Omental fat pad (tissue), 4 donors: ENCODE measurements around the gene ARFGEF3. TPM values are rescaled to one million over a fixed set of nuclear protein-coding genes. Genes with fewer than 3 reads are reported as not detected.

Experiments
- ATAC-seq: fragments of 150-250 bp; one replicate; pipeline ENCODE4 v1.9.1; 2016; ENCODE audit warnings: mild to moderate bottlenecking, moderate library complexity; ENCODE audit not compliant: low FRiP score
- DNase-seq: peaks from one replicate; pipeline ENCODE4 v3.0.0-alpha.2; 2019; ENCODE audit warnings: low spot score
- total RNA-seq, 4 donors: library from RNA; depleted of rRNA; stranded (reverse); fragments of >200 nt; gene quantifications; one replicate each; pipeline ENCODE4 v1.1.0, GENCODE V29; 2016
- TF ChIP-seq, protein P1 (sequence below), 3 donors: fragments of 450-650 bp; IDR thresholded peaks; one replicate each; pipeline ENCODE4 v1.5.1; 2016 to 2017; ENCODE audit warnings: antibody characterized with exemption in 3 of 3, mild to moderate bottlenecking in 3 of 3, moderate library complexity in 2 of 3

The ARFGEF3 gene
- total RNA-seq, 4 donors from 2014 or later = 4.3 to 12.7 (median 6.8) TPM

DNA sequence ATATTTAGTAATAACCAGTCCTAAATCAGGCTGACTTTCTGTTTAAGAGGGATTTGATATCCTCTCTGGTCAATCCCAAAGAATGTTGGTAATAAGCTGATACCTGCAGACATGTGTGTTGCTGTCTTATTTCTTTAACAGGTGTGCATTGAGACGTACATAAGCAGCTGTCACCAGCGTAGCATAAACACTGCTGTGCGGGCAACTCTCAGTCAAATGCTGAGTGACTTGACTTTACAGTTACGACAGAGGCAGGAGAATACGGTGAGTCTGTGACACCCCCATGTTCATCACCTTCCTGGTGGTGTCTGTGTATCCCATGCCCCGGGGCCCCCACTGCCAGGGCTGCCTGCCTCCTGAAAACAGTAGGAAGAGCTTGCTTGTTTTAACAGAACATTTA lies 76.6 kb downstream of the ARFGEF3 start:
- TF ChIP-seq, protein P1, sequence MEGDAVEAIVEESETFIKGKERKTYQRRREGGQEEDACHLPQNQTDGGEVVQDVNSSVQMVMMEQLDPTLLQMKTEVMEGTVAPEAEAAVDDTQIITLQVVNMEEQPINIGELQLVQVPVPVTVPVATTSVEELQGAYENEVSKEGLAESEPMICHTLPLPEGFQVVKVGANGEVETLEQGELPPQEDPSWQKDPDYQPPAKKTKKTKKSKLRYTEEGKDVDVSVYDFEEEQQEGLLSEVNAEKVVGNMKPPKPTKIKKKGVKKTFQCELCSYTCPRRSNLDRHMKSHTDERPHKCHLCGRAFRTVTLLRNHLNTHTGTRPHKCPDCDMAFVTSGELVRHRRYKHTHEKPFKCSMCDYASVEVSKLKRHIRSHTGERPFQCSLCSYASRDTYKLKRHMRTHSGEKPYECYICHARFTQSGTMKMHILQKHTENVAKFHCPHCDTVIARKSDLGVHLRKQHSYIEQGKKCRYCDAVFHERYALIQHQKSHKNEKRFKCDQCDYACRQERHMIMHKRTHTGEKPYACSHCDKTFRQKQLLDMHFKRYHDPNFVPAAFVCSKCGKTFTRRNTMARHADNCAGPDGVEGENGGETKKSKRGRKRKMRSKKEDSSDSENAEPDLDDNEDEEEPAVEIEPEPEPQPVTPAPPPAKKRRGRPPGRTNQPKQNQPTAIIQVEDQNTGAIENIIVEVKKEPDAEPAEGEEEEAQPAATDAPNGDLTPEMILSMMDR (IDR thresholded peaks at IDR 0.05) = no peak
- DNase-seq (no peak), ATAC-seq (no peak)

GRCh38 chr6:138239774-138240173 lies 78.0 kb downstream of the ARFGEF3 start:
- ATAC-seq (no peak), DNase-seq (no peak)
- TF ChIP-seq, protein P1 (IDR thresholded peaks at IDR 0.05) = no peak

DNA sequence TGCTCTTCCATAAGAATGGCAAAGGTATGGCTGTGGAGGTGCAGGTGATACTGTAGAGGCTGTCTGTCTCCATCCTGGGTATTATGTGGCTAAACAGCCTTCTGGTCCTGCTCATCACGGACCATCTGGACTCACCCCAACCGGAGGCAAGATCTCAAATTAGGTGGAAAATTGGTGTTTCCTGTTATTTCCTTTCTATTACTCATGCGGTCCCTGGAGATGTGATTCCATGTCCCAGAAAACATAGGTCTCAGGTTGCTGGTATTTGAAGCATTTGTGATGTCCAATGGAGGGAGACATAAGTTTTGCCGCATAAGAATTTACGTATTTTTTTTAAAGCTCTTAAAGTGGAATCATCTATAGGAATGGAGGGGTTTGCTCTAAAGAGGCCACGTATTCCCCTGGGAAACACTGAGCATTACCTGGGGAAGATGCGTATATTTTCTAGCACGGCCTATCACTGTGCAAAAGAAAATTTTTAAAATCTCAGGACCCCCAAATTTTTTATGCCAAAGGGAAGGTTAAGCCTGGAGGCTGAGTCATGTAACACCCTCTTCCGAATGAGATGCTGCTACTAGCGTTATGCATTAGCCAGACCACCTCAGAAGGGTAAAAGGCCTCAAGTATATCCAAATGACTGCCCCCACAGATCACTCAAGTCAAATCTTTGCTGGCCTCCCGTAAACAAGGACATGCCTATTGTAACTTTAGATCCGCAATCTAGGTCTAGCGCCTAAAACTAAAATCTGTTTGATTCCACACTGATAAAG lies 78.9 kb downstream of the ARFGEF3 start:
- ATAC-seq (no peak), DNase-seq (no peak)
- TF ChIP-seq, protein P1 (IDR thresholded peaks at IDR 0.05) = no peak

GRCh38 chr6:138241381-138241780 lies 79.6 kb downstream of the ARFGEF3 start:
- ATAC-seq (no peak), DNase-seq (no peak)
- TF ChIP-seq, protein P1 (IDR thresholded peaks at IDR 0.05) = no peak

GRCh38 chr6:138241934-138242333 lies 80.2 kb downstream of the ARFGEF3 start:
- TF ChIP-seq, protein P1 (IDR thresholded peaks at IDR 0.05) = no peak
- ATAC-seq (no peak), DNase-seq (no peak)

DNA sequence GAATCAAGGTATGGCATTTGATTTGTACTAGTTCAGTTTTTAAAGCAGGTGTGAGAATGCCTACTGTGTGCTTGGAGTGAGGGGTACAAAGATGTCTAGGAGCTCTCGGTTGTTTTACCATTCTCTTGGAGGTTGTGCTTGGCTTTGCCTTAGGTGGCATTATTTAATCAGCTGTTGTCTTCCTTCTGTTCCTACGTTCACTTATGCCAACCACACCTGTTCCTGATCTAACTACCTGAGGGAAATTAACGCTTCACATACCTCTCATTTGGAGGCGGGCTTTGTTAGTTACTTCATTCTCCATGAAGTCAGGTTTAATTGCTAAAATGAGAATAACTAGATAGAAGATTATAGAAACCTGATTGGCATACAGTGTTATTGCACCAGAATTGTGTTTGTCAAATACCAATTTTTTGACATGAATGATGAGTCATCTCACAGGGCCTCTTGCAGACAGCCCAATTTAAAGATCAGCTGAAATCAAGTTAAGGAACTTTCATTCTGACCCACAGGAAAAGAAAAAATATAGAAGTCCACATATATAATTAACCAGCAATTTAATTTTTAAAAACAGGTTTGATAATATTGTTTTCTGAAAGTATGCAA lies 81.4 kb downstream of the ARFGEF3 start:
- TF ChIP-seq, protein P1 (IDR thresholded peaks at IDR 0.05) = no peak
- DNase-seq (no peak), ATAC-seq (no peak)

DNA sequence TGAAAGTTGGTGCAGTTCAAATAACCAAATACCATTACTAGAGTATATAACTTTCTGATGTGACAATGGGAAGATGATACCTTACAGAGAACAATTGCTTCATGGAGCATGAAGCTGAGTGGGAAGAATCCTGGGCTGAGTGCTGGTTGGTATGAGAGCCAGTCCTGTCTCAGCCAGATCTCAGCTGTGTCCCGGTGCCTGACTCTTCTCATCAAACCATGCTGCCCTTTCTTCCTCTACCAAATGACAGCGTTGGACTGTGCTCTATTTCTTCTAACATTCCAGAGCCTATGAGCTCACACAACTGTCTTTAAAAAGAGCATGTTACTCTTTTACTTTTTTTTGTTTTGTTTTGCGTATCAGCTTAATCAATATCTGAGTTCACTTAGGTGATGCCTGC lies 84.0 kb downstream of the ARFGEF3 start:
- ATAC-seq (no peak), DNase-seq (no peak)
- TF ChIP-seq, protein P1 (IDR thresholded peaks at IDR 0.05) = no peak
